ENCODE measurements around the gene TP53TG5.

TP53TG5 gene

DNA sequence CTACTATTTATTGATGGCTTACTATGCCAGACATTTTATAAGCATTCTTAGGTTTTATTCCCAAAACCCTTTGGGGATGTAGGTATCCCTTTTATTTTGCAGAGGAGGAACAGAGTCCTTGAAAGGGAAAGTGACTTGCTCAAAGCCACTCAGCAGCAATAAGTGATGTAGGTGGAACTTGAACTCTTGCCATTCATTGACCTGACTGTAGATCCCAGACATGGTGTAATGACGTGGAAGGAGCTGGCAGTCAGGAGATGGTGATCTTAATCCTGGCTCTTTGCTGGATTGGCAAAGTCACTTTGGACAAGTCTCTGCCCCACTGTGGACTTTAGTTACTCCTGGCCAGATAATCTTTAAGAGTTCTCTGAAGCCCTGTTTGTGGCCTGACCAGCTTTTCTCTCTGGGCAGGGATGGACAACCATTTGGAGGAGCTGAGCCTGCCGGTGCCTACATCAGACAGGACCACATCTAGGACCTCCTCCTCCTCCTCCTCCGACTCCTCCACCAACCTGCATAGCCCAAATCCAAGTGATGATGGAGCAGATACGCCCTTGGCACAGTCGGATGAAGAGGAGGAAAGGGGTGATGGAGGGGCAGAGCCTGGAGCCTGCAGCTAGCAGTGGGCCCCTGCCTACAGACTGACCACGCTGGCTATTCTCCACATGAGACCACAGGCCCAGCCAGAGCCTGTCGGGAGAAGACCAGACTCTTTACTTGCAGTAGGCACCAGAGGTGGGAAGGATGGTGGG lies 31.6 kb upstream of the TP53TG5 start:
- peaks cover 9% of the 10 kb centered on the region for H3K27me3 Mint-ChIP-seq
- H3K27ac Mint-ChIP-seq: no peak overlapping the region
- H3K36me3 Mint-ChIP-seq (ENCODE audit: low read depth): peaks cover 55% of the 10 kb centered on the region
- no peak overlapping the region for H3K4me3 Mint-ChIP-seq
- intact Hi-C loops (cut with micrococcal nuclease): loop anchor here (5.0 kb wide), 1 partner anchor 37 kb away; no protein-coding TSS in a partner anchor
- no peaks in the 10 kb centered on the region for H3K9me3 Mint-ChIP-seq
- peaks cover 42% of the 10 kb centered on the region for H3K4me1 Mint-ChIP-seq (ENCODE audit: low read depth)

DNA sequence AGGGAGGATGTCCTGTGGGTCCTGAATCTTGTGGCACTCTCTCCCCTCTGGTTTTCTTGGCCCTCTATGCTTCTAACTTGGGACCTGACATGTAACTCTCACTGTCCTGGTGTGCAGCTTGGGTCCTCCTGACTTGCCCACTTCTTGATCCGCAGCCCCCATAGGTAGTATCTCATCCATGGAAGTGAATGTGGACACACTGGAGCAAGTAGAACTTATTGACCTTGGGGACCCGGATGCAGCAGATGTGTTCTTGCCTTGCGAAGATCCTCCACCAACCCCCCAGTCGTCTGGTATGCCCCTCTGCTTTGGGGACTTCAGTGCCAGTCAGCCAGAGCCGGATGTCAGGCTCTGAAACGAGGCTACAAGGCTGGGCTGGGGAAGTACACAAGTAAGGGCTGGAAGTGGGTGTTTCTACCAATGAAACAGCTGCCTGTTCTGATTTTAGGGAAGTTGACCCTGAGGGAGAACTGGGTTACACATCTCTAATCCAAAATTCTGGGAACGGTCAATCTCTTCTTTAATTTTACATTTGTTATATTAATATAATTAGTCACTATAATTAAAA lies 30.6 kb upstream of the TP53TG5 start:
- Mint-ChIP-seq H3K9me3 (no peaks in the 10 kb centered on the region), H3K4me3 (peak overlapping the region; percentile 94), H3K4me1 (ENCODE audit: low read depth) (peaks cover 48% of the 10 kb centered on the region), H3K27me3 (peaks cover 8% of the 10 kb centered on the region), H3K36me3 (ENCODE audit: low read depth) (peaks cover 55% of the 10 kb centered on the region), H3K27ac (peak overlapping the region; percentile 90)
- intact Hi-C loops (cut with micrococcal nuclease): loop anchor here (5.0 kb wide), 1 partner anchor 36 kb away; no protein-coding TSS in a partner anchor

DNA sequence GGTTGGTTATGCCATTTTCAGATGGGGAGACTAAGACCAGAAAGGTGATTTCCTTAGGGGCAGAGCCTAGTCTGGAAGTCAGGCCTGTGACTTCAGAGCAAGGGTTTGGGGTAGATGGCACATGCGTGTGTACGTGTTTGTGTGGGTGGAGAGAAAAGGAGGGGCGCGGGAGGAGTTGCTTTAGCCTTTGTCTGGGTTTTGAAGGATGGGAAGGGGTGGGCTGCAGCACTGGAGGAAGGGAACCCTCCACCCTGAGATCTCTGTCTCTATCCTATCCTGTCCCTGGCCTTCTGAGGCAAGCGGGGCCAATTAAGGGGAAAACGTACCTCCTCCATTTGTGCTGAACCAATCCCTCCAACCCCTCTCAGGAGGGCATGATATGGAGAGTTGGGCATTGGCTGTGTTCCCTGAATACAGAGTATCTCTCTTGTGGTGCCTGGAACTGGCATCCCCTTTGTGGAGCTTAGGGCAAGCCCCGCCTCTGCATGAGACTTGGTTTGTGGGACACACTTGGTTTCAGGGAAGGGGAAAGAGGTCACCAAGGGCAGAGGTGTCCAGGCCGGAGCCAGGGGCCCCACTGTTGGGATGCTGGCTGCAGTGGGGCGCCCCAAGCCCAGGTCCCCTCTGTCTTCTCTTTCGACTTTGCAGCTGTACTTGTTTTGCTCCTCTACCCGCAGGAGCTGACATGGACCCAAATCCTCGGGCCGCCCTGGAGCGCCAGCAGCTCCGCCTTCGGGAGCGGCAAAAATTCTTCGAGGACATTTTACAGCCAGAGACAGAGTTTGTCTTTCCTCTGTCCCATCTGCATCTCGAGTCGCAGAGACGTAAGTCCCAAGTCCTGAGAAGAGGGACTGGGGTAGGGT lies 29.9 kb upstream of the TP53TG5 start, which contains the start of gene DBNDD2:
DBNDD2 (plus strand) TSS at position 507 of the 863 bp plus-strand sequence; CDS start at position 686, 179 bp downstream.
- Mint-ChIP-seq H3K4me3 (peak within 1 kb of the TSS; percentile 94), H3K27me3 (peaks cover 13% of the 10 kb centered on the region), H3K27ac (peak within 1 kb of the TSS; percentile 90), H3K9me3 (no peaks in the 10 kb centered on the region), H3K36me3 (ENCODE audit: low read depth) (peaks cover 60% of the 10 kb centered on the region), H3K4me1 (ENCODE audit: low read depth) (peaks cover 55% of the 10 kb centered on the region)
- intact Hi-C loops (cut with micrococcal nuclease): loop anchor here (5.0 kb wide), 1 partner anchor 36 kb away; no protein-coding TSS in a partner anchor

DNA sequence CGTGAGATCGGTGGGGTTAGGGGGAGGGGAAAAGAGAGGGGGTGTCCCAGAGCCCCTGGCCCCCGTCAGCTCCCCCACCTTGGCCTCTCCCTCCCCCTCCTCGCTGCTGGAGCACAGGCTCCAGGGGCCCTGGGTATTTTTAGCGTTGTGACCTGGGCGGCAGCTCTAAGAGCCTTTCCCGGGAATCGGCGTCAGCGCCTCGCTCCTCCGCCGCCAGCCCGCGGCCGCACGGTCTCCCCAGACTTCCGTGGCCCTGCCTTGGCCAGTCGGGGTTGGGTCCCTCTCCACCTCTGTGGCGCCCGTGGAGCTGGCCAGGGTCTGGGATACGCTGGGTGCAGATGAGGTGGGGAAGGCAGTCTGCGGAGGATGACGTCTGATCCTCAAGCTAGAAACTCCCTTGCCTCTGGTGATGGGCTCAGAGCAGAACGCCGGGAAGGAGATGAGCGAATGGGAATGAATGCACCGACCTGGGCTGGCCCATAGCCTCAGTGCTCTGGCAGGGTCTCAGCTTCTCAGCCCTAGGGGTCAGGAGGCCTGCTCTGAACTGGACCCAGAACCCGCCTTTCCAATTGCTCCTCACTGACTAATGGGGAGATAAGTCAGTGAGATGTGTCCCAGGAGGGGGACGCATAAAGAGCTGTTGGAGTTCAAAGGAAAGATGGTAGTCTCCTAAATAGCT lies 29.1 kb upstream of the TP53TG5 start:
- Mint-ChIP-seq H3K9me3 (peaks cover 2% of the 10 kb centered on the region), H3K27me3 (peaks cover 13% of the 10 kb centered on the region), H3K27ac (peak overlapping the region; percentile 90), H3K4me1 (ENCODE audit: low read depth) (peaks cover 55% of the 10 kb centered on the region), H3K4me3 (peak overlapping the region; percentile 94), H3K36me3 (ENCODE audit: low read depth) (peaks cover 58% of the 10 kb centered on the region)
- intact Hi-C loops (cut with micrococcal nuclease): loop anchor here (5.0 kb wide), 1 partner anchor 35 kb away; no protein-coding TSS in a partner anchor

DNA sequence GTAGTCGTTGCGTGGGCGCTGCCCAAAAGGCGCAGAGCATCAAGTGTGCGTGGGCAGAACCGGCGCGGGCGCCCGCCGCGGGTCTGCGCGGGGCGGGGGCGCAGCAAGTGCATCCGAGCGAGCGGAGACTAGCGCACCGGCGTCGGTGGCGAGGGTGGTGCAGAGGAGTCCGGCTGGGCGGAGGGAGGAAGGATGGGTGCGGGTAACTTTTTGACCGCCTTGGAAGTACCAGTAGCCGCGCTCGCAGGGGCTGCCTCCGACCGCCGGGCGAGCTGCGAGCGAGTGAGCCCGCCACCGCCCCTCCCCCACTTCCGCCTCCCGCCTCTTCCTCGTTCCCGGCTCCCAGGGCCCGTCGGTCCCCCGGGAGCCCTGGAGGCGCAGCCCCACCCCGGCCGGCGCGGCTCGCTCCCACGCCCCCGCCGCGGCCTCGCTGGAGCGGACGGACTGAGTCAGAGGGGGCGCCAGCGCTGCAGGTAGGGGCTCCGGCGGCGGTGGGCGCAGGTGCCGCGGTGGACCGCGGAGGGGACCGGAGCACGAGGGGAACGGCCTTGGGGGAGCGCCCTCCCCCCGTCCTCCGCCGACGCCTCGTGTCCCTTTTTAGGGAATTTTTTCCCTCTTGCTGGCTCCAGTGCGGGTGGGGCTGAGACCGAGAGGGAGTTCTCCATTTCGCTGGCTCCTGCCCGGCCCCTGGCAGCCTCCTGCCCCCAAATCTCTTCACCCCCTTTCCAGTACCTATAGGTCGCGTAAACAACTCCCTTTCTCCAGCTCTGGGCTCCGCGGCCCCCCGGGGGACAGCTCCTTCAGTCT lies 28.3 kb upstream of the TP53TG5 start:
- H3K36me3 Mint-ChIP-seq (ENCODE audit: low read depth): peaks cover 55% of the 10 kb centered on the region
- intact Hi-C loops (cut with micrococcal nuclease): loop anchor here (5.0 kb wide), 1 partner anchor 34 kb away; no protein-coding TSS in a partner anchor
- peaks cover 10% of the 10 kb centered on the region for H3K27me3 Mint-ChIP-seq
- H3K4me3 Mint-ChIP-seq: peak overlapping the region; percentile 94
- peak overlapping the region; percentile 90 for H3K27ac Mint-ChIP-seq
- H3K4me1 Mint-ChIP-seq (ENCODE audit: low read depth): peaks cover 55% of the 10 kb centered on the region
- H3K9me3 Mint-ChIP-seq: peaks cover 9% of the 10 kb centered on the region

DNA sequence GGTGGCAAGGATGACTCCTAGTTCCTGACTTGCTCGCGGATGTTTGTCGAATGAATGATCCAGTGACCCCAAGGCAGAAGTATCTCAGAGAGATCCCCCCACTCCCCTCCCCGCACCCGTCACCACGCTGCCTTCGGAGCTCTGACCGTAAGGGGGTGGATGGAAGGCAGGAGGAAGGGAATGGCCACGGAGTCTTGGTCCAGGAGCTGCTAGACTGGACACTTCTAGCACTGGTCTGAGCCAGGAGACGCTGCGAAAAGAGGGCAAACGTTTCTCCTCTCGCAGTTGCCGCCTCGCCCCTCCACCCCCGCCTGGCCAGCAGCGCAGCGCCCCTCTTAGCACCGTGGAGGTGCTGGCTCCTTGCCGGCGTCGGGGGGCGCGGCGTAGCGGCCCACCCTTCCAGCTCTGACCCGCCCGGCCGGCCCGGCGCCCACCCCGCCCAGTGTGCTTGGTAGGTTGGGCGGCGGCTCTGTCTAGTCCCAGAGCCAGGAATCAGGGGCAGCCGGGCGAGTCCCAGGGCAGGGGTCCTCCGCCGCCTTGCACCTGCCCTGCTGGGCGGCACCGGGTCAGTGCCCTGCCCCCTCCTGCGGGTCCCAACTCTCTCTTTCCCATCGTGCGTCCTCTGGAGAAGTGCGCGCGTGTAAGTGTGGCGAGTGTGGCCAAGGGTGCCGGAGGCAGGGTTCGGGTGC lies 27.6 kb upstream of the TP53TG5 start:
- intact Hi-C loops (cut with micrococcal nuclease): loop anchor here (5.0 kb wide), 1 partner anchor 33 kb away; no protein-coding TSS in a partner anchor
- peaks cover 17% of the 10 kb centered on the region for H3K9me3 Mint-ChIP-seq
- peak overlapping the region; percentile 94 for H3K4me3 Mint-ChIP-seq
- H3K27ac Mint-ChIP-seq: peak overlapping the region; percentile 90
- H3K27me3 Mint-ChIP-seq: peaks cover 10% of the 10 kb centered on the region
- peaks cover 52% of the 10 kb centered on the region for H3K4me1 Mint-ChIP-seq (ENCODE audit: low read depth)
- peaks cover 55% of the 10 kb centered on the region for H3K36me3 Mint-ChIP-seq (ENCODE audit: low read depth)

DNA sequence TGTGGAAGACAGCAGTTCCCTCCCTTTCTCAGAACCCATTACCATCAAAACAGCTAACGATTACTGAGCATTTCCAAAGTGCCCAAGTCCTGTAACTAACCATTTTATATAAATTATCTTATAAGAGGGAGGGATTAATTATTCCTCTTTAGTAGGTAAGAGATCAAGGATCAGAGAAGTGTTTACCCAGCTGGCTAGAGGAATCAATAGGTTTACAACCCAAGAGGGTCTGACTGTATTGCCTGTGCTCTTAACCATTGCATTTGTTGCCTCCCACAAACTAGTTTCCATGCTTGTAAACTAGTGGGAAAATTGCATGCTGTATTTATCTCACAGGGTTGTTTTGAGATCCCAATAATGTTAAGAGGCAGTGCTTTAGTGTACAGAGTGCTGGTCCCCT lies 26.3 kb upstream of the TP53TG5 start:
- Mint-ChIP-seq H3K4me3 (peak overlapping the region; percentile 94), H3K9me3 (peaks cover 30% of the 10 kb centered on the region), H3K27ac (peak overlapping the region; percentile 90), H3K4me1 (ENCODE audit: low read depth) (peaks cover 40% of the 10 kb centered on the region), H3K27me3 (peaks cover 10% of the 10 kb centered on the region), H3K36me3 (ENCODE audit: low read depth) (peaks cover 55% of the 10 kb centered on the region)
- intact Hi-C loops (cut with micrococcal nuclease): no loop called here

DNA sequence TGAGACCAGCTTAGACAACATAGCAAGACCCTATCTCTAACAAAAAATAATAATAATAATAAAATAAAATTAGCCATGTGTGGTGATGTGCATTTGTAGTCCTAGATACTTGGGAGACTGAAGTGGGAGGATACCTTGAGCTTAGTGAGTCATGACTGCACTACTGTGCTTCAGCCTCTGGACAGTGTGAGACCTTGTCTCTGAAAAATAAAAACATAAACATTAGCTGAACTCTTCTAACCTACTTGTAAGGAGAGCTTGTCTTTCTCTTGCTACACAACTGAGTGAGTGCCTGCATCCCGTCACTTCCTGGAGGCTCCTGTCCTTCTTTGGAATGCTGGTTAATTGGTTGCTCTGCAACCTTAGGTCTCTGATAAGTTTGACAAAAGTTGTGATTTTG lies 24.8 kb upstream of the TP53TG5 start:
- Mint-ChIP-seq H3K36me3 (ENCODE audit: low read depth) (peaks cover 51% of the 10 kb centered on the region), H3K4me1 (ENCODE audit: low read depth) (peaks cover 31% of the 10 kb centered on the region), H3K9me3 (peaks cover 37% of the 10 kb centered on the region), H3K4me3 (no peak overlapping the region), H3K27me3 (peaks cover 10% of the 10 kb centered on the region), H3K27ac (no peak overlapping the region)
- intact Hi-C loops (cut with micrococcal nuclease): no loop called here

DNA sequence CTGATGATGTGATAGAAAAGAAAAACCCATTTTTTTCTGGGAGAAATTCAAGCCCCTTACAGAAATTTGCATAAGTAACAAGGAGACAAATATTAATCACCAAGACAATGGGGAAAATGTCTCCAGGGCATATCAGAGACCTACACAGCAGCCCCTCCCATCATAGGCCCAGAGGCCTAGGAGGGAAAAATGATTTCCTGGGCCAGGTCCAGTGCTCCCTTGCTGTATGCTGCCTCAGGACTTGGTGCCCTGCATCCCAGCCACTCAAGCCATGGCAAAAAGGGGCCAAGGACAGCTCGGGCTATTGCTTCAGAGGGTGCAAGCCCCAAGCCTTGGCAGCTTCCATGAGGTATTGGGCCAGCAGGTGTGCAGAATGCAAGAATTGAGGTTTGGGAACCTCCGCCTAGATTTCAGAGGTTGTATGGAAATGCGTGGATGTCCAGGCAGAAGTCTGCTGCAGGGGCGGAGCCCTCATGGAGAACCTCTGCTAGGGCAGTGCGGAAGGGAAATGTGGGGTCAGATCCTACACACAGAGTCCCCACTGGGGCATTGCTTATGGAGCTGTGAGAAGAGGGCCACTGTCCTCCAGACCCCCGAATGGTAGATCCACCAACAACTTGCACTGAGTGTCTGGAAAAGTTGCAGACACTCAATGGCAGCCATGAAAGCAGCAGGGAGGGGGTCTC lies 22.4 kb upstream of the TP53TG5 start:
- intact Hi-C loops (cut with micrococcal nuclease): no loop called here
- H3K36me3 Mint-ChIP-seq (ENCODE audit: low read depth): peaks cover 38% of the 10 kb centered on the region
- no peak overlapping the region for H3K4me3 Mint-ChIP-seq
- peaks cover 37% of the 10 kb centered on the region for H3K9me3 Mint-ChIP-seq
- no peak overlapping the region for H3K27ac Mint-ChIP-seq
- H3K27me3 Mint-ChIP-seq: peaks cover 10% of the 10 kb centered on the region
- peaks cover 20% of the 10 kb centered on the region for H3K4me1 Mint-ChIP-seq (ENCODE audit: low read depth)

DNA sequence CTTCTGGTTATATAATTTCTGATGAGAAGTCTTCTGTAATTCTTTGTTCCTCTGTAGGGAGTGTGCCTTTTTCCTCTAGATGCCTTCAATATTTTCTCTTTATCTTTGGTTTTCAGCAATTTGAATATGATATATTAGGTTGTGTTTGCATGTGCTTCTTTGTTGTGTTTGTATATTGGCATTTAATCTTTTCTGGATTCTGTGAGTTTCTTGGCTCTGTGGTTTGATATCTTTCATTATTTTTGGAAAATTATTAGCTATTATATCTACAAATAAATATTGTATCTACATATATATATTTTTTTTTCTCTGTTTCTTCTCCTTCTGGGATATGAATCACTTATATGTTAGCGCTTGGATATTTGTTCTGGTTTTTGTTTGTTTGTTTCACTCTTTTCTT lies 20.9 kb upstream of the TP53TG5 start:
- H3K4me1 Mint-ChIP-seq (ENCODE audit: low read depth): peaks cover 9% of the 10 kb centered on the region
- H3K27ac Mint-ChIP-seq: no peak overlapping the region
- intact Hi-C loops (cut with micrococcal nuclease): no loop called here
- no peak overlapping the region for H3K4me3 Mint-ChIP-seq
- H3K27me3 Mint-ChIP-seq: peaks cover 5% of the 10 kb centered on the region
- H3K36me3 Mint-ChIP-seq (ENCODE audit: low read depth): peaks cover 39% of the 10 kb centered on the region
- peaks cover 37% of the 10 kb centered on the region for H3K9me3 Mint-ChIP-seq

DNA sequence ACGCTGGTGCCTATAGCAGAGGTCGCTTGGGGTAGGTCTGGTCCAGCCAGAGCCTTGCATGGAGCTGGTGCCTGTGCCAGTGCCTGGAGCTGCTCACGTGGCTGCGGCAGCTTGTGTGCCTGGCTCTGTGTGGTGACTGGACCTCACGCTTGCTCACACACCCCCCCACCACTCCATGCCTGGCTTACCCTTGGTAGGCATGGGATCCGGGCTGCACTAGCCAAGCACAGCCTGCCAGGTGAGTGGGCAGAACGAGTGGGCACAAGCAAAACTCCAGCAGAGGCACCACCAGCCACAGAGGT lies 16.9 kb upstream of the TP53TG5 start:
- H3K36me3 Mint-ChIP-seq (ENCODE audit: low read depth): peaks cover 16% of the 10 kb centered on the region
- intact Hi-C loops (cut with micrococcal nuclease): no loop called here
- no peak overlapping the region for H3K4me3 Mint-ChIP-seq
- peaks cover 2% of the 10 kb centered on the region for H3K27me3 Mint-ChIP-seq
- H3K4me1 Mint-ChIP-seq (ENCODE audit: low read depth): peaks cover 4% of the 10 kb centered on the region
- no peak overlapping the region for H3K27ac Mint-ChIP-seq
- H3K9me3 Mint-ChIP-seq: peaks cover 14% of the 10 kb centered on the region
